GM21786 (cell line): ENCODE measurements around the gene CCAR1.
"Not testable (repeated sequence)": the region's sequence is repeated elsewhere in the genome, so short reads cannot be mapped to it uniquely, and the experiment has no call there.

Experiments
- ATAC-seq: cut with Tn5 transposase; IDR thresholded peaks from one replicate; pipeline ENCODE4 v1.9.1; 2021; ENCODE audit not compliant: unreplicated experiment

The CCAR1 gene

GRCh38 chr10:68827592-68827959 is 106.5 kb downstream of the CCAR1 start:
- not testable (repeated sequence) for ATAC-seq

DNA sequence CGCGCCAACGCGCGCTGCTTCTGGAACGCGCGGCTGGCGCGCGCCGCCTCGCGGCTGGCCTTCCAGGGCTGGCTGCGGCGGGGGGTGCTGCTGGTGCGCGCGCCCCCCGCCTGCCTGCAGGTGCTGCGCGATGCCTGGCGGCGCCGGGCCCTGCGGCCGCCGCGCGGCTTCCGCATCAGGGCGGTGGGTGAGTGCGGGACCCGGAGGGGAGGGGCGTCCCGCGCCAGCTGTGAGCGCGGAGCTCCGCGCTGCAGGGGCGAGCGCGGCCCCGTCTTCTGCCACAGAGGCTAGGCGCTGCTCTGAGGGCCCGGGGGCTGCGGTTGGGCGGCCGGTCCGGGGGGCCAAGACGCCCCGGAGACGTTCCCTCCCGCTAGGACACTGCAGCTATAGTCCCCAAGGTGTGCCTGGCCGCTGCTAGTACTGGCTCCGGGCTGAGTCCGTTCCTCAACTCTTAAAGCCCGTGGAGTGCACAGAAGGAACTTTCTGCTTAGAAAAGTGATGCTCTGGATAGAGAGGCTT is 107.1 kb downstream of the CCAR1 start:
- ATAC-seq: peak; percentile 39

- ATAC-seq: no peak
These were observed 107.8 kb downstream of the CCAR1 start for GRCh38 chr10:68828833-68829232.

GRCh38 chr10:68829521-68829920 is 108.5 kb downstream of the CCAR1 start:
- no peak for ATAC-seq

DNA sequence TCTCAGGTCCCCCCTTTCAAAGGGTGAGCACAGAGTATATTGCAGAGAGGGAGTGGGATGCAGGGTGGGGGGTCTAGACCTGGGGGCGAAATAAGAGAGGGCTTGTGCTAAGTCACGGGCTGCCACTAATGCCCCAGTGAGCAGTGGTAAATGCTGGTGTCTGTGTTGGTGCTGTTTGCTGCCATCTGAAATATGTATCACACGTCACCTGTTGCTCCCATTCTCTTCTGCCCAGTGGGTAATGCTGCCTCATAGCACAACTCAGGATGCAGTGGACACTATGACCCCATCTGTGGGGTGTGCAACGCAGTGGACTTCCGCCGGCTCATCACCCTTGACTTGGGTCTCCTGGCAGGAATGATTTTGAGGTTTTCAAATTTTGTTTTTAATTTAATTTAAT is 108.9 kb downstream of the CCAR1 start:
- ATAC-seq: no peak

DNA sequence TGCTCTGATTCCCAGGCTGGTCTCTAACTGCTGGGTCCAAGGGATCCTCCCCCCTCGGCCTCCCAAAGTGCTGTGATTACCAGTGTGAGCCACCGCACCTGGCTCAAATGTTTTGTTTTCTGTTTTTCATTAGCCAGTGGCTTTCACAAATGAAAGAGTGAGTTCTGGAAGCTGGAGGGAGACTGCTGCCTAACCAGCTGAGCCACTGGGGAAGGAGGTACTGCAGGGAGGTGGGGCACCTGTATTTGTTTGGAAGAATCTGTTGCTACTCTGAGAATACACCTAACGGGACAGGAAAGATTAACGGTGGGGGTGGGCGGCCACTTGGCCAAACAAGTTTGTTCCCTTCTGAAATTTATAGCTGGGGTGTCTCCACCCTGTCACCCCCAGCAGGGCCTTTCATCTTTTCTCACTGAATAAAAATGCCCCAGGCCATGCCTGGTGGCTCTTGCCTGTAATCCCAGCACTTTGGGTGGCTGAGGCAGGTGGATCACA is 111.0 kb downstream of the CCAR1 start:
- ATAC-seq: no peak

DNA sequence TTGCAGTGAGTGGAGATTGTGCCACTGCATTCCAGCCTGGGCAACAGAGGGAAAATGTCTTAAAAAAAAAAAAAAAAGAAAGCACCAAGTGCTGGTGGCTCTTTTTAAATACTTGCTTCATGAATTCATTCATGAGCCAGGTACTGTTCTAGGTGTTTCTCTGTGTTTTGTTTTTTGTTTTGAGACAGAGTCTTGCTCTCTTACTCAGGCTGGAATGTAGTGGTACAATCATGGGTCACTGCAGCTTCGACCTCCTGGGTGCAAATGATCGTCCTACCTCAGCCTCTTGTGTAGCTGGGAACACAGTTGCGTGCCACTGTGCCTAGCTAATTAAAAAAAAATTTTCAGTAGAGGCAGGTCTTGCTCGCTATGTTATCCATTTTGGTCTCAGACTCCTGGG is 111.6 kb downstream of the CCAR1 start:
- no peak for ATAC-seq

DNA sequence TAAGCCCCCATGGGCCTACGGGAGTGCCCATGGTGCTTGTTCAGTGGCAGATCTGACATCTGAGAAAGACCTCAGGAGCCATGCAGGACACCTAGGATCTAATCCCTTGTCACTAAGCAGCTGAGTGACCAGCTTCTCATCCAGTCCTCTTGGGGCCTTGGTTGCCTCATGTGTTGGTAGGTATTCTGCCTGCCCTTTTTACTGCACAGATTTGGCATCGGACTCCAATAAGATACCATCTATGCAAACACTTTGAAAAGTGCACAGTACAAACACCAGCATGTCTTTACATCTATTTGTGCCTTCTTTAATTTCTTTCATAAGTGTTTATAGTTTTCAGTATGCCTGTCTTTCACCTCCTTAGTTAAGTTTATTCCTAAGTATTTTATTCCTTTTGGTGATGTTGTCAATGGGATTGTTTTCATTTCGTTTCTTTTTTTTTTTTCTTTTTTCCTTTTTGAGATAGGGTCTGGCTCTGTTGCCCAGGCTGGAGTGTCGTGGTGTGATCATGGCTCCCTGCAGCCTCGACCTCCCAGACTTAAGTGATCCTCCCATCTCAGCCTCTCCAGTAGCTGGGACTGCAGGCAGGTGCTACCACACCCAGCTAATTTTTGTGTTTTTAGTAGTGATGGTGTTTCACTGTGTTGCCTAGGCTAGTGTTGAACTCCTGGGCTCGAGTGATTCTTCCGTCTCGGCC is 116.7 kb downstream of the CCAR1 start:
- no peak for ATAC-seq

- ATAC-seq: not testable (repeated sequence)
These were observed 119.6 kb downstream of the CCAR1 start for GRCh38 chr10:68840650-68841049.
